H9 (cell line): Measurements from ENCODE around the gene NCR1. TPM values are rescaled to one million over a fixed set of nuclear protein-coding genes. Genes with fewer than 3 reads are reported as not detected.
"Not testable (repeated sequence)": the region's sequence is repeated elsewhere in the genome, so short reads cannot be mapped to it uniquely, and the experiment has no call there.

Source experiments
- DNase-seq: peaks from one replicate; pipeline ENCODE4 v3.0.0-alpha.2; 2017
- H2AFZ ChIP-seq: one replicate; pipeline ENCODE4 v1.6.1; 2013; ENCODE audit warnings: mild to moderate bottlenecking, low read length, control low read depth, moderate library complexity
- H2AK5ac ChIP-seq: 2 replicates; pipeline ENCODE4 v1.6.1; 2013; ENCODE audit warnings: low read length, control low read depth, mixed read lengths; ENCODE audit not compliant: insufficient read length
- H2BK120ac ChIP-seq: one replicate; pipeline ENCODE4 v1.6.1; 2013; ENCODE audit warnings: low read depth, mild to moderate bottlenecking, low read length, control low read depth, inconsistent platforms; ENCODE audit not compliant: poor library complexity, severe bottlenecking
- H2BK12ac ChIP-seq: 2 replicates; pipeline ENCODE4 v1.6.1; 2013; ENCODE audit warnings: low read length, control low read depth, mixed read lengths, low read depth; ENCODE audit not compliant: insufficient read length
- H2BK15ac ChIP-seq: 2 replicates; pipeline ENCODE4 v1.6.1; 2013; ENCODE audit warnings: low read depth, low read length, control low read depth
- H2BK20ac ChIP-seq: one replicate; pipeline ENCODE4 v1.6.1; 2013; ENCODE audit warnings: low read depth, mild to moderate bottlenecking, low read length, control low read depth, inconsistent platforms; ENCODE audit not compliant: poor library complexity, severe bottlenecking
- H2BK5ac ChIP-seq: 2 replicates; pipeline ENCODE4 v1.6.1; 2013; ENCODE audit warnings: low read length, control low read depth, mixed read lengths; ENCODE audit not compliant: insufficient read length
- H3K14ac ChIP-seq: 2 replicates; pipeline ENCODE4 v1.6.1; 2013; ENCODE audit warnings: low read length, control low read depth; ENCODE audit not compliant: insufficient read depth
- H3K18ac ChIP-seq: 2 replicates; pipeline ENCODE4 v1.6.1; 2013; ENCODE audit warnings: low read depth, mild to moderate bottlenecking, mixed read lengths, low read length, control low read depth; ENCODE audit not compliant: insufficient read length
- H3K23ac ChIP-seq: 2 replicates; pipeline ENCODE4 v1.6.1; 2013; ENCODE audit warnings: low read length, control low read depth, mixed read lengths, low read depth; ENCODE audit not compliant: insufficient read length
- H3K23me2 ChIP-seq: 2 replicates; pipeline ENCODE4 v1.6.1; 2013; ENCODE audit warnings: low read depth, mild to moderate bottlenecking, mixed read lengths, low read length, control low read depth; ENCODE audit not compliant: insufficient read length, poor library complexity, severe bottlenecking
- H3K27ac ChIP-seq: 2 replicates; pipeline ENCODE4 v1.5.1; 2013; ENCODE audit warnings: low read length, control low read depth, mixed read lengths, low read depth; ENCODE audit not compliant: insufficient read length
- H3K27me3 ChIP-seq: 2 replicates; pipeline ENCODE4 v1.6.1; 2013; ENCODE audit warnings: low read length, control low read depth, inconsistent platforms; ENCODE audit not compliant: insufficient read depth
- H3K4ac ChIP-seq: 2 replicates; pipeline ENCODE4 v1.6.1; 2013; ENCODE audit warnings: low read depth, mild to moderate bottlenecking, control low read depth, inconsistent platforms, low read length, moderate library complexity
- H3K4me1 ChIP-seq: 2 replicates; pipeline ENCODE4 v1.6.1; 2013; ENCODE audit warnings: low read length, control low read depth, inconsistent platforms; ENCODE audit not compliant: insufficient read depth
- H3K4me2 ChIP-seq: 2 replicates; pipeline ENCODE4 v1.6.1; 2013; ENCODE audit warnings: low read length, control low read depth, mixed read lengths; ENCODE audit not compliant: insufficient read length, insufficient read depth
- H3K56ac ChIP-seq: 2 replicates; pipeline ENCODE4 v1.6.1; 2013; ENCODE audit warnings: low read depth, mild to moderate bottlenecking, mixed read lengths, low read length, control low read depth; ENCODE audit not compliant: insufficient read length
- H3K79me1 ChIP-seq: 2 replicates; pipeline ENCODE4 v1.6.1; 2013; ENCODE audit warnings: low read depth, mild to moderate bottlenecking, moderate library complexity, low read length, control low read depth, inconsistent platforms; ENCODE audit not compliant: insufficient read depth, poor library complexity, severe bottlenecking
- H3K79me2 ChIP-seq: 2 replicates; pipeline ENCODE4 v1.6.1; 2013; ENCODE audit warnings: low read length, control low read depth, inconsistent platforms; ENCODE audit not compliant: insufficient read depth
- H3K9ac ChIP-seq: 2 replicates; pipeline ENCODE4 v1.6.1; 2013; ENCODE audit warnings: low read length, control low read depth, mixed read lengths; ENCODE audit not compliant: insufficient read length; ENCODE audit errors: extremely low read depth
- H3K9me3 ChIP-seq: one replicate; pipeline ENCODE4 v1.6.1; 2013; ENCODE audit warnings: low read depth, low read length, inconsistent platforms; ENCODE audit not compliant: control insufficient read depth
- H3T11ph ChIP-seq: one replicate; pipeline ENCODE4 v1.6.1; 2013; ENCODE audit warnings: mild to moderate bottlenecking, low read length, control low read depth, inconsistent platforms
- H4K20me1 ChIP-seq: one replicate; pipeline ENCODE4 v1.6.1; 2013; ENCODE audit not compliant: control insufficient read depth, insufficient read length, insufficient read depth
- H4K5ac ChIP-seq: 2 replicates; pipeline ENCODE4 v1.6.1; 2013; ENCODE audit warnings: low read depth, mild to moderate bottlenecking, mixed read lengths, low read length, control low read depth; ENCODE audit not compliant: insufficient read length
- H4K8ac ChIP-seq: replicated peaks from 2 replicates; pipeline ENCODE4 v1.6.1; 2013; ENCODE audit warnings: low read length, control low read depth, mixed read lengths, low read depth; ENCODE audit not compliant: insufficient read length
- H4K91ac ChIP-seq: 2 replicates; pipeline ENCODE4 v1.6.1; 2013; ENCODE audit warnings: low read depth, mild to moderate bottlenecking, moderate library complexity, mixed read lengths, low read length, control low read depth; ENCODE audit not compliant: insufficient read length
- H3K27ac Mint-ChIP-seq, 3 experiments: 2 replicates in 2 of 3; 3 replicates in 1 of 3; pipeline ENCODE4 v1.8.0; 2020 to 2021; ENCODE audit warnings: mixed read lengths in 3 of 3, mild to moderate bottlenecking in 1 of 3, moderate library complexity in 1 of 3
- H3K27me3 Mint-ChIP-seq: 2 replicates; pipeline ENCODE4 v1.8.0; 2021; ENCODE audit warnings: low read depth, mild to moderate bottlenecking, moderate library complexity, mixed read lengths
- H3K36me3 Mint-ChIP-seq, 3 experiments: 2 replicates in 2 of 3; 3 replicates in 1 of 3; pipeline ENCODE4 v1.8.0; 2020 to 2021; ENCODE audit warnings: low read depth in 3 of 3, mixed read lengths in 3 of 3; ENCODE audit not compliant: insufficient read depth in 1 of 3
- H3K4me1 Mint-ChIP-seq, 2 experiments: 2 replicates each; pipeline ENCODE4 v1.8.0; 2020; ENCODE audit warnings: mixed read lengths in 2 of 2
- H3K4me3 Mint-ChIP-seq, 2 experiments: 2 replicates in 1 of 2; 3 replicates in 1 of 2; pipeline ENCODE4 v1.8.0; 2020 to 2021; ENCODE audit warnings: mild to moderate bottlenecking in 2 of 2, mixed read lengths in 2 of 2, moderate library complexity in 1 of 2
- H3K9me3 Mint-ChIP-seq, 2 experiments: 2 replicates in 1 of 2; 3 replicates in 1 of 2; pipeline ENCODE4 v1.8.0; 2020; ENCODE audit warnings: mild to moderate bottlenecking in 2 of 2, mixed read lengths in 2 of 2, moderate library complexity in 1 of 2
- WGBS: extraction: QIAGEN DNeasy Blood & Tissue Kit; methylation state at CpG from one replicate; pipeline ENCODE4 v1.1.7; 2013; ENCODE audit warnings: missing lambda C conversion rate, low lambda C conversion rate, mixed read lengths; ENCODE audit not compliant: insufficient read length; ENCODE audit errors: extremely low coverage; 5-methylcytosine and 5-hydroxymethylcytosine counted together
- total RNA-seq: library from RNA; stranded (reverse); gene quantifications from 2 replicates; pipeline ENCODE4 v1.2.1, GENCODE V29; 2021
- TF ChIP-seq, protein P1 (sequence below): fragments of 200-600 bp; sonication (generic); conservative IDR thresholded peaks from 3 replicates; pipeline ENCODE4 v1.8.0; 2021; ENCODE audit warnings: antibody characterized with exemption, mild to moderate bottlenecking

NCR1 gene
- total RNA-seq, 1 experiment from 2014 or later, result 2.0 TPM

DNA sequence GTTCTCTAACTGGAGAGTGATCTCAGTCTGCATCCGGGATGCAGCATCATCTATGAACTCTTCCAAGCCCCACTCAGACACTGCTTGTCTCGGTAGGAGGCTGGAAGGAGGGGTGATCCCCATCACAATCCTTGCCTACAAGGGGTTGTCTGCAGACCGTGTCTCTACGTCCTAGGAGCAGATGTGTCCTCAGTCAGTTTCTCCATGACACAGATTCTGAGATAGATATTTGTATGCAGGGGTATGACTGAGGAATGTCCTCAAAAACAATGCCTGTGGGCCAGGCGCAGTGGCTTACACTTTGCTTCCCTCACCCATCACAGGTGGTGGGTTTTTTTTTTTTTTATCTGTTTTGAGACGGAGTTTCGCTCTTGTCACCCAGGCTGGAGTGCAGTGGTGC lies 871 bp downstream of the NCR1 start:
- H3K36me3 Mint-ChIP-seq, result peaks cover 2 to 13% (median 6%) of the 10 kb centered on the region in 3 experiments; a peak in 4 of 7 replicates
- no peak overlapping the region for H2BK120ac ChIP-seq
- peaks cover 0 to 17% of the 10 kb centered on the region in 2 experiments; a peak in 2 of 4 replicates for H3K4me1 Mint-ChIP-seq
- no peaks in the 10 kb centered on the region for H3K9me3 ChIP-seq
- H2BK12ac ChIP-seq, result no peak overlapping the region
- H3K4ac ChIP-seq, result no peak overlapping the region
- H3K79me2 ChIP-seq, result no peaks in the 10 kb centered on the region
- DNase-seq, result no peak
- peaks cover 4% of the 10 kb centered on the region for H3K4me1 ChIP-seq
- H3K9me3 Mint-ChIP-seq, result peaks cover 4 to 83% of the 10 kb centered on the region in 2 experiments; a peak in 4 of 5 replicates
- H4K8ac ChIP-seq, result no peak overlapping the region
- no peak overlapping the region for H4K5ac ChIP-seq
- no peak overlapping the region for H3T11ph ChIP-seq
- H3K27ac Mint-ChIP-seq, result no peak overlapping the region
- TF ChIP-seq, protein P1, sequence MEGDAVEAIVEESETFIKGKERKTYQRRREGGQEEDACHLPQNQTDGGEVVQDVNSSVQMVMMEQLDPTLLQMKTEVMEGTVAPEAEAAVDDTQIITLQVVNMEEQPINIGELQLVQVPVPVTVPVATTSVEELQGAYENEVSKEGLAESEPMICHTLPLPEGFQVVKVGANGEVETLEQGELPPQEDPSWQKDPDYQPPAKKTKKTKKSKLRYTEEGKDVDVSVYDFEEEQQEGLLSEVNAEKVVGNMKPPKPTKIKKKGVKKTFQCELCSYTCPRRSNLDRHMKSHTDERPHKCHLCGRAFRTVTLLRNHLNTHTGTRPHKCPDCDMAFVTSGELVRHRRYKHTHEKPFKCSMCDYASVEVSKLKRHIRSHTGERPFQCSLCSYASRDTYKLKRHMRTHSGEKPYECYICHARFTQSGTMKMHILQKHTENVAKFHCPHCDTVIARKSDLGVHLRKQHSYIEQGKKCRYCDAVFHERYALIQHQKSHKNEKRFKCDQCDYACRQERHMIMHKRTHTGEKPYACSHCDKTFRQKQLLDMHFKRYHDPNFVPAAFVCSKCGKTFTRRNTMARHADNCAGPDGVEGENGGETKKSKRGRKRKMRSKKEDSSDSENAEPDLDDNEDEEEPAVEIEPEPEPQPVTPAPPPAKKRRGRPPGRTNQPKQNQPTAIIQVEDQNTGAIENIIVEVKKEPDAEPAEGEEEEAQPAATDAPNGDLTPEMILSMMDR, result no peak
- H3K79me1 ChIP-seq, result no peaks in the 10 kb centered on the region
- H3K9ac ChIP-seq, result no peak overlapping the region
- no peak overlapping the region for H3K56ac ChIP-seq
- no peak overlapping the region for H3K18ac ChIP-seq
- H3K14ac ChIP-seq, result no peak overlapping the region
- no peaks in the 10 kb centered on the region for H3K23me2 ChIP-seq
- H3K27me3 Mint-ChIP-seq, result no peaks in the 10 kb centered on the region
- no peak overlapping the region for H3K27ac ChIP-seq
- H2AFZ ChIP-seq, result no peak overlapping the region
- H2BK15ac ChIP-seq, result no peak overlapping the region
- no peak overlapping the region for H2AK5ac ChIP-seq
- no peak overlapping the region for H3K23ac ChIP-seq
- no peak overlapping the region for H3K4me2 ChIP-seq
- no peak overlapping the region for H2BK5ac ChIP-seq
- no peak overlapping the region for H2BK20ac ChIP-seq
- no peaks in the 10 kb centered on the region for H4K20me1 ChIP-seq
- no CpG with 5 or more reads among the region's 7 CpGs for WGBS
- H3K27me3 ChIP-seq, result no peaks in the 10 kb centered on the region
- H3K4me3 Mint-ChIP-seq, result no peak overlapping the region
- no peak overlapping the region for H4K91ac ChIP-seq

DNA sequence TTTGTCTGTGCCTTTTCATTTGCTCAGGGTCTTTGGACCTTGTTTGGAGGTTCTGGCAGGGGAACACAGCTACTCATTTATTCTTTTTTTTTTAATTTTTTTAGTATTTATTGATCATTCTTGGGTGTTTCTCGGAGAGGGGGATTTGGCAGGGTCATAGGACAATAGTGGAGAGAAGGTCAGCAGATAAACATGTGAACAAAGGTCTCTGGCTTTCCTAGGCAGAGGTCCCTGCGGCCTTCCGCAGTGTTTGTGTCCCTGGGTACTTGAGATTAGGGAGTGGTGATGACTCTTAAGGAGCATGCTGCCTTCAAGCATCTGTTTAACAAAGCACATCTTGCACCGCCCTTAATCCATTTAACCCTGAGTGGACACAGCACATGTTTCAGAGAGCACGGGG lies 2.0 kb downstream of the NCR1 start:
- not testable (repeated sequence) for H2BK12ac ChIP-seq, H3K56ac ChIP-seq

More for the DNA sequence above, 2.0 kb downstream of the NCR1 start:
- H3K23me2 ChIP-seq, H2BK20ac ChIP-seq, H4K8ac ChIP-seq, H3K9ac ChIP-seq, H3K27me3 ChIP-seq, H2BK15ac ChIP-seq, H3K4ac ChIP-seq, H3K9me3 ChIP-seq, H3T11ph ChIP-seq, H2AK5ac ChIP-seq, H3K79me2 ChIP-seq, H3K79me1 ChIP-seq, H2BK5ac ChIP-seq, H3K18ac ChIP-seq, H3K4me2 ChIP-seq, H3K4me1 ChIP-seq, H3K4me3 Mint-ChIP-seq, H3K27ac Mint-ChIP-seq, H4K5ac ChIP-seq, DNase-seq, H4K20me1 ChIP-seq, H3K14ac ChIP-seq, H2AFZ ChIP-seq, H3K27me3 Mint-ChIP-seq, H4K91ac ChIP-seq, H2BK120ac ChIP-seq, H3K23ac ChIP-seq, H3K27ac ChIP-seq: not testable (repeated sequence)
- Mint-ChIP-seq H3K4me1 (peaks cover 0 to 17% of the 10 kb centered on the region in 2 experiments; a peak in 2 of 4 replicates), H3K9me3 (peaks cover 4 to 83% of the 10 kb centered on the region in 2 experiments; a peak in 4 of 5 replicates), H3K36me3 (peaks cover 2 to 13% (median 9%) of the 10 kb centered on the region in 3 experiments; a peak in 4 of 7 replicates)
- WGBS, result no CpG with 5 or more reads among the region's 5 CpGs
